MG63 (cell line): Measurements from ENCODE around the gene ORM1. TPM values are rescaled to one million over a fixed set of nuclear protein-coding genes. Genes with fewer than 3 reads are reported as not detected.
A peak's percentile ranks its signal among the peaks of the same experiment; 100 is the strongest.
"Not testable (repeated sequence)": the region's sequence is repeated elsewhere in the genome, so short reads cannot be mapped to it uniquely, and the experiment has no call there.

ENCODE experiments used
- DNase-seq: peaks from one replicate; pipeline ENCODE4 v3.0.0-alpha.2; 2020
- H3K27me3 ChIP-seq: fragments of 250-450 bp; sonication (Bioruptor Pico); 2 replicates; pipeline ENCODE4 v1.5.1; 2020; ENCODE audit warnings: mild to moderate bottlenecking, moderate library complexity
- H3K36me3 ChIP-seq: fragments of 250-450 bp; sonication (Bioruptor Pico); 2 replicates; pipeline ENCODE4 v1.5.1; 2020; ENCODE audit warnings: mild to moderate bottlenecking, moderate library complexity
- H3K4me3 ChIP-seq: fragments of 250-450 bp; sonication (Bioruptor Pico); 2 replicates; pipeline ENCODE4 v1.5.1; 2020; ENCODE audit warnings: mild to moderate bottlenecking, moderate library complexity
- H3K9me3 ChIP-seq: fragments of 250-450 bp; sonication (Bioruptor Pico); 2 replicates; pipeline ENCODE4 v1.5.1; 2020; ENCODE audit warnings: mild to moderate bottlenecking, moderate library complexity
- total RNA-seq: library from RNA; depleted of rRNA; stranded (reverse); fragments of >200 nt; shearing (Covaris generic); gene quantifications from 2 replicates; pipeline ENCODE4 v1.2.3, GENCODE V29; 2014; ENCODE audit warnings: low replicate concordance

Gene ORM1
- total RNA-seq, 1 experiment from 2014 or later, result not detected

GRCh38 chr9:114314256-114314867, 8.5 kb upstream of the ORM1 start:
- DNase-seq, result no peak
- Histone ChIP-seq H3K36me3 (no peaks in the 10 kb centered on the region), H3K27me3 (no peaks in the 10 kb centered on the region), H3K4me3 (no peak overlapping the region), H3K9me3 (no peaks in the 10 kb centered on the region)

DNA sequence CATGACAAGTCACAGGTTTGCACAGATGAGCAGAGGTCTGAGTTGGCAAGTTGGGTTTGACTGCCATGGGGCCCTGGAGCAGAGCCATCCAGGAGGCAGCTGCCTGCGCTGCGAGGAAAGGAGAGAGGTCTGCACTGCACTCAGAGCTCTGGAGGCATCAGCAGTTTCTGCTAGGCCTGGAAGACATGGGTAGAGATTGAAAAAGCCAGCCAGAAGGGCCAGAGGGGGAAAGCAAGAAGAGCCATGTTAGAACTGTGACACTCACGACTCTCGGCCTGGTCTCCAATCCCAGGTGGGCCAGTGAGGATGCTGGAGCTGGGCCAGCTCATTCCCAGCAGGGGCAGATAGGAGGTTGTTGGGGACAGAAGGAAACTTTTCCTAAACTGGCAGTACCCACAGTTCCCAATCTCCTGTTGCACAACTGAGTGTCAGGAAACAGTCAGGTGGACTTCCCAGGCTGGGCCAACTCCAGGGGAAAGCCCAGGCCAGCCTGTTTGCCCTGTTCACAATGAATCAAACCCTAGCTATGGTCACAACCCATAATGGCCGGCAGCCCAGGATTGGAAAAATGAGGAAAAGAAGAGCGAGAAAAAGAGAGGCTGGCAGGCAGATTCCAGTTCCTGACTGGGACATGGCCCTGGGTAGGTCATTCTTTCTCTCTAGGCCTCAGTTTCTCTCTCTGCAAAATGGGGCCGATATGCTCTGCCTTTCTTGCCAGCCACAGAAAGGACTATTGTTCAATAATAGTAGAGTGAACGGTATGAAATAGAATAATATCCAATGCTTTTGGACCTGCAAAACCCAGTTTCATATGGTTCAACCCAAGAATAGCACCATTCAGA, 7.8 kb upstream of the ORM1 start:
- no peak overlapping the region for H3K4me3 ChIP-seq
- H3K27me3 ChIP-seq, result no peaks in the 10 kb centered on the region
- no peaks in the 10 kb centered on the region for H3K36me3 ChIP-seq
- peak; percentile 37 for DNase-seq
- no peaks in the 10 kb centered on the region for H3K9me3 ChIP-seq

DNA sequence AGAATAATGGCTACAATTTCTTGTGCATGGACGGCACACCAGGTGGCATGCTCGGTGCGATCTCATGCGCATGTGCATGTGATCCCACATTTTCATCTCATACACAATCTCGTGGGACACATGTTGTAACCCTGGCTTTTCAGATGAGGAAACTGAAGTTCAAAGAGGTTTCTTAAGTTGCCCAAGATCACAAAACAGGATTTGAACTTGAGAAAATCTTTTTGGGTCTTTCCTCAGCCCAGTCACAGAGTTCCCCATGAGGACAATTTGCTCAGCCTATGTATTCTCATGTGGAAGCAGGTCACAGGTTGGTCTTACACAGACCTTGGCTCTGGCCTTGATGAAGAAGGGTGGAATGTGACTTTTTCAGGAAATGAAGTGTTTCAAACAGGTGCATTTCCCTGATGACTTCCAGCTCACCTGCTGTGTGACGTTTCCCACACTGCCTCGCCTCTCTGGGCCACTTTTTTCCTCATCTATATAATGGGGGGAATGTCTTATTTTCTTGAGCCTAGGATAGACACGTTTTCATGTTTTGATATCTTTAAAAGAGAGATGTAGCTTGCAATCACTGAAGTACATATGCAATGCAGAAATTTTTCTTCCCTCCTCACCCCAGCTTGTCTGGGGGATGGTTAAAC, 7.1 kb upstream of the ORM1 start:
- no peaks in the 10 kb centered on the region for H3K27me3 ChIP-seq
- H3K4me3 ChIP-seq, result no peak overlapping the region
- no peaks in the 10 kb centered on the region for H3K9me3 ChIP-seq
- H3K36me3 ChIP-seq, result no peaks in the 10 kb centered on the region
- DNase-seq, result no peak

DNA sequence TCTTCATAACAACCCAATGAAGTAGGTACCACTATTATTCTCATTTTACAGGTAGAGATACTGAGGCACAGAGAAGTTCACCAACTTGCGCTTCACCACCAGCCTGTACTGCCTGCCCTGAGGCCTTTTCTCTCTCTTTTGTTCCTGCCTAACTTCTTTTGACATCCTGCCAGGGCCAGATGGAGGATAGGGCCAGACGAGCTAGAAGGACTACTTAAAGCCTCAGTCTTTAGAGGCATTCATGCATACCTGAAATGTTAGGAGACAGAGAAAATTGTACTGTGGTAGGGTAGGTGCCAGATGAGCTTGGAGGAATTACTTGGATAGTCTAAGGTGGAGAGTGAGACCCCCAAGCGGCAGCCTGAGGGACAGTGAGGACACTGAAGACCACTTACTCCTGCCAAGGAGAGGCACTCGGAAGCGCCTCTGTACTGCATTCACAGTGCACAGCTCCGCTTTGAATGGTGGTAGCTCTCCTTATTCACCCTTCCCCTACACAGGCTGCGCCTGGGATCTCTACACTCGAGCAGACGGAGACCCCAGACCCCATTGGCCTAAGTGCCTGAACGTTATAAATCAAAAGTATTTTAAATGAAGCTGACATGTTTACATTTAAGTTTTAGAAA, 6.2 kb upstream of the ORM1 start:
- Histone ChIP-seq H3K9me3 (no peaks in the 10 kb centered on the region), H3K36me3 (no peaks in the 10 kb centered on the region), H3K4me3 (no peak overlapping the region), H3K27me3 (no peaks in the 10 kb centered on the region)
- DNase-seq, result no peak

DNA sequence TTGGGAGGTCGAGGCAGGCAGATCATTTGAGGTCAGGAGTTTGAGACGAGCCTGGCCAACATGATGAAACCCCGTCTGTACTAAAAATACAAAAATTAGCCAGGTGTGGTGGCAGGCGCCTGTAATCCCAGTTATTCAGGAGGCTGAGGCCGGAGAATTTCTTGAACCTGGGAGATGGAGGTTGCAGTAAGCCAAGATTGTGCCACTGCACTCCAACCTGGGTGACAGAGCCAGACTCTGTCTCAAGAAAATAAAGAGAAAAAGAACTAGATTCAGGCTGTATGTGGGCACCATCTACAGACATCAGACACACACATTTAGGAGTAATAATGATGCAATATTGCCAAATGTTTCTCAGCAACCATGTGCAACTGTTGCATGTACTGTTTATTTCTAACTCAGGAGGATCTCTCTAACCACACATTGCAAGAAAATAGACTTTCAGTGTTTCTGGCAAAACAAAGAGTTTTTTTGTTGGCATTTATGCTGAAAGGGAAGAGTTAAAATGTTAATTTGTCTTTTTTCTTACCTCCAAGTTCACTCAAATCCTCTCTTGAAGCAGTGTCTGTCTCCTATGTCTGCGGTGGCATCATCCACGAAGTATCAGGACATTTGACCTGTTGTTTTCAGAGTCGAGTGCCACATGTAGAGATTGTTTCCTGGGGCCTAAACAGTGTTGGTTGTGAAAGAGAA, 5.1 kb upstream of the ORM1 start:
- no peaks in the 10 kb centered on the region for H3K36me3 ChIP-seq
- DNase-seq, result no peak
- no peaks in the 10 kb centered on the region for H3K9me3 ChIP-seq
- H3K4me3 ChIP-seq, result no peak overlapping the region
- H3K27me3 ChIP-seq, result no peaks in the 10 kb centered on the region

- no peak for DNase-seq
- Histone ChIP-seq H3K36me3 (no peaks in the 10 kb centered on the region), H3K4me3 (no peak overlapping the region), H3K27me3 (no peaks in the 10 kb centered on the region), H3K9me3 (no peaks in the 10 kb centered on the region)
These were observed 4.5 kb upstream of the ORM1 start for GRCh38 chr9:114318416-114318815.

DNA sequence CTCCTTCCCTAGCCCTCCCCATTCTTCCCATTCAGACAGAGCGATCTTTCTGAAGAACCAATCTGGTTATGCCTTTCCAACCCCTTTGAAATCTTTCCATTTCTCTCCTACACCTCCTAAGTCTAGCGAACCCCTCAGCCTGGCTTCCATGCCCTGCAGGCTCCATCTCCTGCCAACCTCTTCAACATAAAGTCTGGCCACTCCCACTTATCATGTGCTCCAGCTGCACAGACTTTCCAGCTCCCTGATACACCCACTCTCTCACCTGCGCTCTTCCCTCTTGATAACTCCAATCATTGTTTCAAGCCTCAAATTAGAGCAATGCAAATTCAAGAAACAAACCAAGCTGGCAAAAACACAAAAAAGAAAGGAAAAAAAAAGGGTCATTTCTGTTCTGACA, 3.8 kb upstream of the ORM1 start:
- no peak for DNase-seq
- Histone ChIP-seq H3K4me3 (no peak overlapping the region), H3K9me3 (no peaks in the 10 kb centered on the region)

GRCh38 chr9:114320710-114321109, 2.2 kb upstream of the ORM1 start:
- not testable (repeated sequence) for H3K36me3 ChIP-seq, H3K9me3 ChIP-seq, H3K27me3 ChIP-seq, H3K4me3 ChIP-seq
- peak; percentile 75 for DNase-seq

More for the DNA sequence above, 3.8 kb upstream of the ORM1 start:
- Histone ChIP-seq H3K36me3 (no peaks in the 10 kb centered on the region), H3K27me3 (no peaks in the 10 kb centered on the region)

- Histone ChIP-seq H3K36me3 (no peaks in the 10 kb centered on the region), H3K27me3 (no peaks in the 10 kb centered on the region), H3K4me3 (no peak overlapping the region), H3K9me3 (no peaks in the 10 kb centered on the region)
- DNase-seq, result peak; percentile 79
These were observed 1.1 kb upstream of the ORM1 start for GRCh38 chr9:114321759-114322158.

GRCh38 chr9:114322160-114322818, 609 bp upstream of the ORM1 start:
- DNase-seq, result peak; percentile 57
- H3K27me3 ChIP-seq, H3K36me3 ChIP-seq, H3K9me3 ChIP-seq, H3K4me3 ChIP-seq: not testable (repeated sequence)

- not testable (repeated sequence) for H3K36me3 ChIP-seq, DNase-seq, H3K4me3 ChIP-seq, H3K9me3 ChIP-seq, H3K27me3 ChIP-seq
These were observed 951 bp downstream of the ORM1 start for GRCh38 chr9:114323849-114324248.

GRCh38 chr9:114324492-114324891, 1.6 kb downstream of the ORM1 start:
- Histone ChIP-seq H3K4me3 (no peak overlapping the region), H3K27me3 (no peaks in the 10 kb centered on the region), H3K9me3 (no peaks in the 10 kb centered on the region), H3K36me3 (no peaks in the 10 kb centered on the region)
- no peak for DNase-seq

DNA sequence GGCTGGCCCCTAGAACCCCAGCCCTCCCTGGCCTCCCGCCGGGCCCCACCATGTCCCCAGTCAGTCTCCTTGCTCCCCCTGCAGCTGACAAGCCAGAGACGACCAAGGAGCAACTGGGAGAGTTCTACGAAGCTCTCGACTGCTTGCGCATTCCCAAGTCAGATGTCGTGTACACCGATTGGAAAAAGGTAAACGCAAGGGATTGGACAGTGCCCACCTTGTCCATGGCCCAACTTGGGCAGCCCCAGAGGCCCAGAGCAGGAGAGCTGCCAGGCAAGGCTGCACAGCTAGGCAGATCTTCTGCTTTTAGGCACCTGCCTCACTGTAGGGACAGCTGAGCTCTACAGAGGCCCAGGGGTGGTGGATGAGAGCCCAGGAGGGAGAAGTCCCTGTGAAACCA, 2.1 kb downstream of the ORM1 start:
- H3K9me3 ChIP-seq, DNase-seq, H3K4me3 ChIP-seq, H3K36me3 ChIP-seq, H3K27me3 ChIP-seq: not testable (repeated sequence)

- not testable (repeated sequence) for H3K36me3 ChIP-seq, DNase-seq, H3K27me3 ChIP-seq, H3K4me3 ChIP-seq, H3K9me3 ChIP-seq
These were observed 2.9 kb downstream of the ORM1 start for GRCh38 chr9:114325684-114326254.

- Histone ChIP-seq H3K27me3 (no peaks in the 10 kb centered on the region), H3K4me3 (no peak overlapping the region), H3K9me3 (no peaks in the 10 kb centered on the region), H3K36me3 (no peaks in the 10 kb centered on the region)
- DNase-seq, result no peak
These were observed 4.9 kb downstream of the ORM1 start for GRCh38 chr9:114327749-114328148.

DNA sequence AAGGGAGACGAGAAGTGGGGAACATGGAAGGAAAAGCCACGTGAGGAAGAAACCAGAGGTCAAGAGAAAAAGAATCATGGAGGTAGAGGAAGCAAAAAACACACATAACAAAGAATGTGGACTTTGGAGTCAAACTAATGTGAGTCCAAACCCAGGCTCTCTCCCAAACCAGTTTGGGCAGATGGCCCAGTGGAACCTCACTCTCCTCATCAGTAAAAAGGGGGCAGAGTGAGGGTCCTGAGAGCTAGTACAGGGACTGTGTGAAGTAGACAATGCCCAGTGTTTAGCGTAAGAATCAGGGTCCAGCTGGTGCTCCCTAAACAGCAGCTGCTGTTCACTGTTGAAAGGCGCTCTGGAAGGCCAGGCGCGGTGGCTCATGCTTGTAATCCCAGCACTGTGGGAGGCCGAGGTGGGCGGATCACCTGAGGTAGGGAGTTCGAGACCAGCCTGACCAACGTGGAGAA, 5.5 kb downstream of the ORM1 start:
- not testable (repeated sequence) for H3K9me3 ChIP-seq, H3K4me3 ChIP-seq, H3K27me3 ChIP-seq, DNase-seq, H3K36me3 ChIP-seq
